ENCODE data around the gene CRLF3. TPM values are rescaled to one million over a fixed set of nuclear protein-coding genes. Genes with fewer than 3 reads are reported as not detected.
"Not testable (repeated sequence)": the region's sequence is repeated elsewhere in the genome, so short reads cannot be mapped to it uniquely, and the experiment has no call there.

CRLF3 gene
- total RNA-seq, 2 experiments from 2014 or later: 26.4 to 45.3 TPM

GRCh38 chr17:30823421-30823820 lies 1.1 kb downstream of the CRLF3 start:
- H3K36me3 ChIP-seq (ENCODE audit: insufficient read depth, low read length): peaks cover 11% of the 10 kb centered on the region
- no peak for DNase-seq (ENCODE audit: low spot score)
- ChIA-PET POLR2A (interaction anchor here (0.9 to 7.5 kb wide), 3 partner anchors 13 to 95 kb away, joined by 5 to 79 read pairs (median 7); no protein-coding TSS in a partner anchor), CTCF (ENCODE audit: unreplicated experiment) (interaction anchor here (0.6 to 2.0 kb wide), 2 partner anchors 14 to 113 kb away, joined by 3 to 5 read pairs; no protein-coding TSS in a partner anchor)
- no peaks in the 10 kb centered on the region for H3K9me2 ChIP-seq (ENCODE audit: insufficient read depth, low read length)
- no TSS peak for BruUV-seq (replicated peaks)
- peaks cover 8% of the 10 kb centered on the region; the same call in 1 of the 2 replicates for H4K20me1 ChIP-seq (ENCODE audit: insufficient read depth, low read length)
- intact Hi-C loops (cut with micrococcal nuclease; ENCODE audit: unreplicated experiment): loop anchor here (5.0 kb wide), 3 partner anchors 91 to 221 kb away; no protein-coding TSS in a partner anchor
- peaks cover 60% of the 10 kb centered on the region for H3K79me2 ChIP-seq (ENCODE audit: insufficient read depth, low read depth, low read length)
- no peak overlapping the region for H2AFZ ChIP-seq (ENCODE audit: low read length)
- H3K4me1 ChIP-seq (ENCODE audit: insufficient read depth, low read length, poor library complexity, severe bottlenecking): peaks cover 54% of the 10 kb centered on the region
- no peaks in the 10 kb centered on the region for H3K9me3 ChIP-seq (ENCODE audit: low read length)
- H3K4me3 ChIP-seq (ENCODE audit: low read depth, low read length, poor library complexity, severe bottlenecking): peak overlapping the region; percentile 80
- peak overlapping the region; percentile 85 for H3K27ac ChIP-seq (ENCODE audit: low read depth, low read length, poor library complexity, severe bottlenecking)
- peak overlapping the region; percentile 99 for H3K4me2 ChIP-seq (ENCODE audit: low read length)
- TF ChIP-seq EZH2phosphoT487 (IDR thresholded peaks at IDR 0.05; ENCODE audit: borderline replicate concordance, low read depth, low read length) (no peak), CTCF (conservative IDR thresholded peaks at IDR 0.05; ENCODE audit: low read length) (no peak)

- CTCF ChIA-PET (ENCODE audit: unreplicated experiment): not testable (repeated sequence)
- peak overlapping the region; percentile 99 for H3K4me2 ChIP-seq (ENCODE audit: low read length)
These were observed 1.6 kb downstream of the CRLF3 start for GRCh38 chr17:30822919-30823318.

GRCh38 chr17:30821871-30822723 lies 2.4 kb downstream of the CRLF3 start:
- peak; percentile 37 for DNase-seq (ENCODE audit: low spot score)
- intact Hi-C loops (cut with micrococcal nuclease; ENCODE audit: unreplicated experiment): loop anchor here (5.0 kb wide), 3 partner anchors 90 to 220 kb away; no protein-coding TSS in a partner anchor
- H3K4me3 ChIP-seq (ENCODE audit: low read depth, low read length, poor library complexity, severe bottlenecking): peak overlapping the region; percentile 80

More at GRCh38 chr17:30822919-30823318, 1.6 kb downstream of the CRLF3 start:
- POLR2A ChIA-PET: interaction anchor here (0.9 to 7.5 kb wide), 2 partner anchors 13 to 94 kb away, joined by 5 to 79 read pairs; no protein-coding TSS in a partner anchor
- H3K9me3 ChIP-seq (ENCODE audit: low read length); BruUV-seq (replicated peaks); H2AFZ ChIP-seq (ENCODE audit: low read length); H3K9me2 ChIP-seq (ENCODE audit: insufficient read depth, low read length); H4K20me1 ChIP-seq (ENCODE audit: insufficient read depth, low read length): not testable (repeated sequence)
- DNase-seq (ENCODE audit: low spot score): peak; percentile 57
- H3K4me1 ChIP-seq (ENCODE audit: insufficient read depth, low read length, poor library complexity, severe bottlenecking): peaks cover 54% of the 10 kb centered on the region
- peaks cover 65% of the 10 kb centered on the region for H3K79me2 ChIP-seq (ENCODE audit: insufficient read depth, low read depth, low read length)
- peak overlapping the region; percentile 85 for H3K27ac ChIP-seq (ENCODE audit: low read depth, low read length, poor library complexity, severe bottlenecking)
- peak overlapping the region; percentile 80 for H3K4me3 ChIP-seq (ENCODE audit: low read depth, low read length, poor library complexity, severe bottlenecking)
- H3K36me3 ChIP-seq (ENCODE audit: insufficient read depth, low read length): peaks cover 16% of the 10 kb centered on the region
- intact Hi-C loops (cut with micrococcal nuclease; ENCODE audit: unreplicated experiment): loop anchor here (5.0 kb wide), 3 partner anchors 91 to 221 kb away; no protein-coding TSS in a partner anchor

More at GRCh38 chr17:30821871-30822723, 2.4 kb downstream of the CRLF3 start:
- ChIA-PET POLR2A (interaction anchor here (1.2 to 7.5 kb wide), 3 partner anchors 12 to 18 kb away, joined by 3 to 79 read pairs (median 7); no protein-coding TSS in a partner anchor), CTCF (ENCODE audit: unreplicated experiment) (no interaction called here)
- Histone ChIP-seq H3K27ac (ENCODE audit: low read depth, low read length, poor library complexity, severe bottlenecking) (peak overlapping the region; percentile 85), H3K9me2 (ENCODE audit: insufficient read depth, low read length) (no peaks in the 10 kb centered on the region), H3K79me2 (ENCODE audit: insufficient read depth, low read depth, low read length) (peaks cover 73% of the 10 kb centered on the region), H2AFZ (ENCODE audit: low read length) (no peak overlapping the region), H3K4me1 (ENCODE audit: insufficient read depth, low read length, poor library complexity, severe bottlenecking) (peaks cover 54% of the 10 kb centered on the region), H3K9me3 (ENCODE audit: low read length) (no peaks in the 10 kb centered on the region), H4K20me1 (ENCODE audit: insufficient read depth, low read length) (peaks cover 8% of the 10 kb centered on the region; the same call in 1 of the 2 replicates), H3K36me3 (ENCODE audit: insufficient read depth, low read length) (peaks cover 23% of the 10 kb centered on the region), H3K4me2 (ENCODE audit: low read length) (peak overlapping the region; percentile 99)
- TSS peak; percentile 46 for BruUV-seq (replicated peaks)
- no peak for TF ChIP-seq EZH2phosphoT487 (IDR thresholded peaks at IDR 0.05; ENCODE audit: borderline replicate concordance, low read depth, low read length)
- peak; percentile 57 for TF ChIP-seq CTCF (conservative IDR thresholded peaks at IDR 0.05; ENCODE audit: low read length)
